Measurements from ENCODE around the gene SCN2B.

The SCN2B gene

GRCh38 chr11:118135796-118136165 lies 40.7 kb downstream of the SCN2B start:
- TF ChIP-seq FOXP2 (optimal IDR thresholded peaks at IDR 0.05; ENCODE audit: control extremely low read depth, extremely low read length, insufficient read depth) (no peak), EZH2 (IDR thresholded peaks at IDR 0.05) (no peak), POLR2AphosphoS5 (IDR thresholded peaks at IDR 0.05; ENCODE audit: borderline replicate concordance, low read depth, low read length) (no peak)
- DNase-seq (ENCODE audit: low read depth, low spot score), result no peak
- H3K27ac ChIP-seq, result no peak overlapping the region
- no peaks in the 10 kb centered on the region for H3K36me3 ChIP-seq (ENCODE audit: insufficient read depth, low read length)
- H3K9me3 ChIP-seq (ENCODE audit: low read depth, low read length), result no peaks in the 10 kb centered on the region
- no peak overlapping the region for H3K9ac ChIP-seq (ENCODE audit: insufficient read length)
- no peak overlapping the region for H3K4me3 ChIP-seq

- no peaks in the 10 kb centered on the region for H3K9me3 ChIP-seq (ENCODE audit: low read depth, low read length)
- H3K9ac ChIP-seq (ENCODE audit: insufficient read length), result no peak overlapping the region
- DNase-seq (ENCODE audit: low read depth, low spot score), result no peak
- no peaks in the 10 kb centered on the region for H3K36me3 ChIP-seq (ENCODE audit: insufficient read depth, low read length)
- TF ChIP-seq EZH2 (IDR thresholded peaks at IDR 0.05), result no peak
- no peak for TF ChIP-seq FOXP2 (optimal IDR thresholded peaks at IDR 0.05; ENCODE audit: control extremely low read depth, extremely low read length, insufficient read depth)
- no peak for TF ChIP-seq POLR2AphosphoS5 (IDR thresholded peaks at IDR 0.05; ENCODE audit: borderline replicate concordance, low read depth, low read length)
- no peak overlapping the region for H3K4me3 ChIP-seq
- no peak overlapping the region for H3K27ac ChIP-seq
Measured at GRCh38 chr11:118135051-118135795, 41.2 kb downstream of the SCN2B start.

GRCh38 chr11:118133816-118134215 lies 42.6 kb downstream of the SCN2B start:
- Histone ChIP-seq H3K27ac (no peak overlapping the region), H3K9me3 (ENCODE audit: low read depth, low read length) (no peaks in the 10 kb centered on the region), H3K9ac (ENCODE audit: insufficient read length) (no peak overlapping the region), H3K36me3 (ENCODE audit: insufficient read depth, low read length) (no peaks in the 10 kb centered on the region), H3K4me3 (no peak overlapping the region)
- DNase-seq (ENCODE audit: low read depth, low spot score), result no peak
- TF ChIP-seq FOXP2 (optimal IDR thresholded peaks at IDR 0.05; ENCODE audit: control extremely low read depth, extremely low read length, insufficient read depth) (no peak), EZH2 (IDR thresholded peaks at IDR 0.05) (no peak), POLR2AphosphoS5 (IDR thresholded peaks at IDR 0.05; ENCODE audit: borderline replicate concordance, low read depth, low read length) (no peak)

- TF ChIP-seq EZH2 (IDR thresholded peaks at IDR 0.05) (no peak), FOXP2 (optimal IDR thresholded peaks at IDR 0.05; ENCODE audit: control extremely low read depth, extremely low read length, insufficient read depth) (no peak), POLR2AphosphoS5 (IDR thresholded peaks at IDR 0.05; ENCODE audit: borderline replicate concordance, low read depth, low read length) (no peak)
- DNase-seq (ENCODE audit: low read depth, low spot score), result no peak
- Histone ChIP-seq H3K9me3 (ENCODE audit: low read depth, low read length) (no peaks in the 10 kb centered on the region), H3K27ac (no peak overlapping the region), H3K4me3 (no peak overlapping the region), H3K9ac (ENCODE audit: insufficient read length) (no peak overlapping the region), H3K36me3 (ENCODE audit: insufficient read depth, low read length) (no peaks in the 10 kb centered on the region)
Measured at GRCh38 chr11:118132385-118133151, 43.9 kb downstream of the SCN2B start.

- TF ChIP-seq EZH2 (IDR thresholded peaks at IDR 0.05) (no peak), POLR2AphosphoS5 (IDR thresholded peaks at IDR 0.05; ENCODE audit: borderline replicate concordance, low read depth, low read length) (no peak), FOXP2 (optimal IDR thresholded peaks at IDR 0.05; ENCODE audit: control extremely low read depth, extremely low read length, insufficient read depth) (no peak)
- H3K9ac ChIP-seq (ENCODE audit: insufficient read length), result no peak overlapping the region
- no peak overlapping the region for H3K27ac ChIP-seq
- no peak for DNase-seq (ENCODE audit: low read depth, low spot score)
- H3K36me3 ChIP-seq (ENCODE audit: insufficient read depth, low read length), result no peaks in the 10 kb centered on the region
- no peaks in the 10 kb centered on the region for H3K9me3 ChIP-seq (ENCODE audit: low read depth, low read length)
- H3K4me3 ChIP-seq, result no peak overlapping the region
Measured at GRCh38 chr11:118129471-118130172, 46.8 kb downstream of the SCN2B start.

- Histone ChIP-seq H3K27ac (no peak overlapping the region), H3K4me3 (no peak overlapping the region), H3K9me3 (ENCODE audit: low read depth, low read length) (no peaks in the 10 kb centered on the region), H3K9ac (ENCODE audit: insufficient read length) (no peak overlapping the region), H3K36me3 (ENCODE audit: insufficient read depth, low read length) (no peaks in the 10 kb centered on the region)
- TF ChIP-seq EZH2 (IDR thresholded peaks at IDR 0.05), result no peak
- no peak for TF ChIP-seq POLR2AphosphoS5 (IDR thresholded peaks at IDR 0.05; ENCODE audit: borderline replicate concordance, low read depth, low read length)
- no peak for TF ChIP-seq FOXP2 (optimal IDR thresholded peaks at IDR 0.05; ENCODE audit: control extremely low read depth, extremely low read length, insufficient read depth)
- DNase-seq (ENCODE audit: low read depth, low spot score), result no peak
Measured at GRCh38 chr11:118128721-118129470, 47.5 kb downstream of the SCN2B start.

- Histone ChIP-seq H3K36me3 (ENCODE audit: insufficient read depth, low read length) (no peaks in the 10 kb centered on the region), H3K9ac (ENCODE audit: insufficient read length) (no peak overlapping the region), H3K27ac (no peak overlapping the region), H3K4me3 (no peak overlapping the region), H3K9me3 (ENCODE audit: low read depth, low read length) (no peaks in the 10 kb centered on the region)
- no peak for TF ChIP-seq POLR2AphosphoS5 (IDR thresholded peaks at IDR 0.05; ENCODE audit: borderline replicate concordance, low read depth, low read length)
- no peak for TF ChIP-seq EZH2 (IDR thresholded peaks at IDR 0.05)
- no peak for TF ChIP-seq FOXP2 (optimal IDR thresholded peaks at IDR 0.05; ENCODE audit: control extremely low read depth, extremely low read length, insufficient read depth)
- DNase-seq (ENCODE audit: low read depth, low spot score), result no peak
Measured at GRCh38 chr11:118128310-118128709, 48.1 kb downstream of the SCN2B start.

Data from SK-N-MC (cell line).